HEK293 (cell line): ENCODE results near the gene RPS18.
"Not testable (repeated sequence)": the region's sequence is repeated elsewhere in the genome, so short reads cannot be mapped to it uniquely, and the experiment has no call there.

Source experiments
- CTCF ChIA-PET: fragments of 350-600 bp; formaldehyde crosslinking; extraction: SDS; loops from one replicate; lab custom pipeline; 2021; ENCODE audit warnings: antibody characterized with exemption; lab: Yijun Ruan, JAX
- POLR2A ChIA-PET: fragments of 300-600 bp; formaldehyde crosslinking; extraction: SDS; loops from one replicate; lab custom pipeline; 2020; ENCODE audit warnings: antibody characterized with exemption, inconsistent platforms; lab: Yijun Ruan, JAX
- H3K27ac ChIP-seq: fragments of 200-500 bp; sonication (Bioruptor generic); 2 replicates; pipeline ENCODE4 v1.5.1; 2014; ENCODE audit warnings: low read depth, low read length, control low read depth, inconsistent platforms; ENCODE audit errors: extremely low read depth
- H3K36me3 ChIP-seq, 2 experiments: fragments of 200-500 bp in 1 of 2; sonication (Bioruptor generic) in 1 of 2; 1 replicate in 1 of 2; 2 replicates in 1 of 2; pipeline ENCODE4 v1.5.1; 2014 to 2017; ENCODE audit warnings: inconsistent platforms in 2 of 2, low read length in 2 of 2; ENCODE audit not compliant: control insufficient read depth in 2 of 2, insufficient read depth in 1 of 2
- H3K4me1 ChIP-seq: fragments of 200-500 bp; sonication (Bioruptor generic); 2 replicates; pipeline ENCODE4 v1.5.1; 2014; ENCODE audit warnings: mild to moderate bottlenecking, low read length, inconsistent platforms; ENCODE audit not compliant: control insufficient read depth, insufficient read depth
- H3K4me3 ChIP-seq: 2 replicates; pipeline ENCODE4 v1.5.1; 2011; ENCODE audit warnings: low read depth, mild to moderate bottlenecking, control low read depth, low read length, moderate library complexity
- H3K9me3 ChIP-seq: fragments of 200-500 bp; sonication (Bioruptor generic); 2 replicates; pipeline ENCODE4 v1.5.1; 2014; ENCODE audit warnings: low read depth, low read length, inconsistent platforms; ENCODE audit not compliant: control insufficient read depth, insufficient read depth
- EGR2 ChIP-seq: fragments of 450-650 bp; formaldehyde crosslinking; IDR thresholded peaks from 2 replicates; pipeline ENCODE4 v1.5.1; 2016; ENCODE audit warnings: low read depth, missing biosample characterization, missing genetic modification characterization
- KLF1 ChIP-seq: fragments of 450-650 bp; formaldehyde crosslinking; IDR thresholded peaks from 2 replicates; pipeline ENCODE4 v1.5.1; 2016; ENCODE audit warnings: missing biosample characterization, missing genetic modification characterization
- OSR2 ChIP-seq: fragments of 450-650 bp; formaldehyde crosslinking; IDR thresholded peaks from 2 replicates; pipeline ENCODE4 v1.5.1; 2016; ENCODE audit warnings: missing biosample characterization, missing genetic modification characterization
- YY1 ChIP-seq: fragments of 450-650 bp; formaldehyde crosslinking; IDR thresholded peaks from 2 replicates; pipeline ENCODE4 v1.5.1; 2018; ENCODE audit warnings: missing biosample characterization, missing genetic modification characterization
- ZBTB8A ChIP-seq: fragments of 450-650 bp; formaldehyde crosslinking; IDR thresholded peaks from 2 replicates; pipeline ENCODE4 v1.5.1; 2016; ENCODE audit warnings: missing biosample characterization, missing genetic modification characterization
- ZFHX2 ChIP-seq: fragments of 450-650 bp; formaldehyde crosslinking; conservative IDR thresholded peaks from 2 replicates; pipeline ENCODE4 v1.5.1; 2016; ENCODE audit warnings: missing biosample characterization, missing genetic modification characterization
- ZNF146 ChIP-seq: fragments of 450-650 bp; formaldehyde crosslinking; IDR thresholded peaks from 2 replicates; pipeline ENCODE4 v1.5.1; 2016; ENCODE audit warnings: missing biosample characterization, missing genetic modification characterization
- ZNF16 ChIP-seq: fragments of 450-650 bp; formaldehyde crosslinking; IDR thresholded peaks from 2 replicates; pipeline ENCODE4 v1.5.1; 2016; ENCODE audit warnings: low read depth, missing biosample characterization, missing genetic modification characterization
- ZNF19 ChIP-seq: fragments of 450-650 bp; formaldehyde crosslinking; IDR thresholded peaks from 2 replicates; pipeline ENCODE4; 2016; ENCODE audit warnings: missing biosample characterization, missing genetic modification characterization, low read depth
- ZNF2 ChIP-seq: fragments of 450-650 bp; formaldehyde crosslinking; IDR thresholded peaks from 2 replicates; pipeline ENCODE4 v1.5.1; 2016; ENCODE audit warnings: missing biosample characterization, missing genetic modification characterization
- ZNF221 ChIP-seq: fragments of 450-650 bp; formaldehyde crosslinking; IDR thresholded peaks from 2 replicates; pipeline ENCODE4 v1.5.1; 2017; ENCODE audit warnings: missing biosample characterization, missing genetic modification characterization, borderline replicate concordance
- ZNF274 ChIP-seq, 2 experiments: fragments of 200-500 bp in 1 of 2; fragments of 450-650 bp in 1 of 2; sonication (Bioruptor generic) in 1 of 2; formaldehyde crosslinking in 1 of 2; IDR thresholded peaks; 2 replicates each; pipeline versions ENCODE4 v1.5.1 to v1.6.1; 2014 to 2016; ENCODE audit warnings: borderline replicate concordance in 1 of 2, inconsistent platforms in 1 of 2, low read length in 1 of 2, missing biosample characterization in 1 of 2, missing genetic modification characterization in 1 of 2
- ZNF292 ChIP-seq: fragments of 450-650 bp; formaldehyde crosslinking; IDR thresholded peaks from 2 replicates; pipeline ENCODE4 v1.5.1; 2016; ENCODE audit warnings: low read depth, missing biosample characterization, missing genetic modification characterization, borderline replicate concordance
- ZNF501 ChIP-seq: fragments of 450-650 bp; formaldehyde crosslinking; IDR thresholded peaks from 2 replicates; pipeline ENCODE4 v1.5.1; 2016; ENCODE audit warnings: missing biosample characterization, missing genetic modification characterization
- ZNF544 ChIP-seq: fragments of 450-650 bp; formaldehyde crosslinking; IDR thresholded peaks from 2 replicates; pipeline ENCODE4 v1.5.0; 2017; ENCODE audit warnings: missing biosample characterization, missing genetic modification characterization
- ZNF768 ChIP-seq: fragments of 450-650 bp; formaldehyde crosslinking; IDR thresholded peaks from 2 replicates; pipeline ENCODE4 v1.5.1; 2018; ENCODE audit warnings: missing biosample characterization, mild to moderate bottlenecking, missing genetic modification characterization
- ZNF837 ChIP-seq: fragments of 450-650 bp; formaldehyde crosslinking; IDR thresholded peaks from 2 replicates; pipeline ENCODE4 v1.5.1; 2016; ENCODE audit warnings: missing biosample characterization, missing genetic modification characterization
- ZXDB ChIP-seq: fragments of 450-650 bp; formaldehyde crosslinking; IDR thresholded peaks from 2 replicates; pipeline ENCODE4 v1.5.1; 2016; ENCODE audit warnings: missing biosample characterization, missing genetic modification characterization
- TF ChIP-seq, protein P1 (sequence below): fragments of 450-650 bp; formaldehyde crosslinking; IDR thresholded peaks from 2 replicates; pipeline ENCODE4 v1.5.1; 2016; ENCODE audit warnings: missing biosample characterization, missing genetic modification characterization
- TF ChIP-seq, protein P2 (sequence below): fragments of 450-650 bp; IDR thresholded peaks from 2 replicates; pipeline ENCODE4 v1.5.1; 2018; ENCODE audit warnings: missing biosample characterization, missing genetic modification characterization
- TF ChIP-seq, protein P3 (sequence below): IDR thresholded peaks from 2 replicates; pipeline ENCODE4 v1.6.1; 2011; ENCODE audit warnings: mild to moderate bottlenecking, low read depth, low read length, borderline replicate concordance

Gene RPS18

DNA sequence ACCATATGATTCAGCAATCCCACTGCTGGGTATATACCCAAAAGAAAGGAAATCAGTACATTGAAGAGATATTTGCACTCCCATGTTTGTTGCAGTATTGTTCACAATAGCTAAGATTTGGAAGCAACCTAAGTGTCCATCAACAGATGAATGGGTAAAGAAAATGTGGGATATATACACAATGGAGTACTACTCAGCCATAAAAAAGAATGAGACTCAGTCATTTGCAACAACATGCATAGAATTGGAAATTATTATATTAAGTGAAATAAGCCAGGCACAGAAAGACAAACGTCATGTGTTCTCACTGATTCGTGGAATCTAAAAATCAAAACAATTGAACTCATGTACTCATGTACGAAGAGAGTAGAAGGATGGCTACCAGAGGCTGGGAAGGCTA, 9.4 kb upstream of the RPS18 start:
- not testable (repeated sequence) for H3K9me3 ChIP-seq, H3K4me1 ChIP-seq, H3K27ac ChIP-seq, H3K4me3 ChIP-seq
- ChIA-PET POLR2A (interaction anchor here (0.7 to 3.6 kb wide), 3 partner anchors 9 to 30 kb away, joined by 3 to 18 read pairs (median 12); partner anchors contain the start of genes RPS18 and VPS52), CTCF (interaction anchor here (0.6 to 2.3 kb wide), 3 partner anchors 13 to 29 kb away, joined by 3 to 10 read pairs (median 9); partner anchors contain the start of gene B3GALT4)
- TF ChIP-seq ZNF146 (tag by site-specific recombination): peak; percentile 94
- H3K36me3 ChIP-seq: peaks cover 41 to 82% of the 10 kb centered on the region in 2 experiments; a peak in 2 of 3 replicates

DNA sequence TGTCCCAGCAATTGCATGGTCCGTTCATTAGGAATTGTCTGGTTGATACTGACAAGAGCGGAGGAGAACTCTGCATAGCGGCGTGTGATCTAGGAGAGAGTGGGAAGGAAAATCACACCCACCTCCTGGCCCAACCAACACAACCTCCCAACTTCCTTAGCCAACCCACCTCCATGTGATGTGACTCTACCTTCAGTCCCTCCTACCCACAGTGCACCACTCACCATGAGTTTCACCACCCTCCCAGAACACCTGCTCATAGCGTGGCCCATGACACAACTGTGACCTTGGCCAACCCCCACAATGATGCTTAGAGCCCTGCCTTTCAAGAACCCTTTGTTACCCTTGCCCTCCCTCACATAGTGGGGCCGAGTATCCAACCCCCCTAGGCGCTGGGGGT, 7.9 kb upstream of the RPS18 start:
- CTCF ChIA-PET: interaction anchor here (2.3 kb wide), 1 partner anchor 15 kb away, joined by 10 read pairs; no protein-coding TSS in a partner anchor

DNA sequence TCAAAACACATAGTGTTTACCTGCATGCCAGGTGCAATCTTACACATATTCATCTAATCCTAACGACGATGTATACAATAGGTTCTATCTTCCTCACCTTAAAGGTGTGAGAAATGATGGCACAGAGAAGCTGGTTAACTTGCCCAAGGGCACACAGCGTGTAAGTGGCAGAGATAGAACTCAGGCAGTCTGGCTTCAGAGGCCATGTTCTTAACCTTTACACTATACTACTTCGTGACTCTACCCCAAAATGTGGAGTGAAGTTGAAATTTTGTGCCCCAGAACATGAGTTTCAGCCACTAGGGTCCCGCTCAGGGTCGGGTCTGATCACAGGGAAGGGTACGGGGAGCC, 783 bp upstream of the RPS18 start:
- CTCF ChIA-PET: interaction anchor here (0.5 to 2.8 kb wide), 12 partner anchors 10 to 286 kb away, joined by 3 to 14 read pairs (median 4); partner anchors contain the start of genes PFDN6 and WDR46
- H3K4me1 ChIP-seq: peaks cover 22% of the 10 kb centered on the region
- no peaks in the 10 kb centered on the region for H3K9me3 ChIP-seq
- H3K36me3 ChIP-seq: peaks cover 31 to 79% of the 10 kb centered on the region in 2 experiments
- TF ChIP-seq ZNF19 (tag by site-specific recombination) (no peak), ZNF544 (no peak), ZNF292 (tag by site-specific recombination) (no peak), ZBTB8A (tag by site-specific recombination) (no peak), ZFHX2 (no peak), OSR2 (tag by site-specific recombination) (no peak), KLF1 (tag by site-specific recombination) (no peak), ZNF221 (tag by site-specific recombination) (no peak), ZNF768 (tag by site-specific recombination) (peak; percentile 93), ZNF2 (tag by site-specific recombination) (no peak), ZNF274 (IDR thresholded peaks at IDR 0.05; ENCODE audit: low read length) (no peak), ZNF274 (tag by site-specific recombination; IDR thresholded peaks at IDR 0.05; ENCODE audit: borderline replicate concordance) (no peak), YY1 (tag by site-specific recombination) (no peak), ZNF837 (tag by site-specific recombination) (no peak)
- TF ChIP-seq, protein P1, sequence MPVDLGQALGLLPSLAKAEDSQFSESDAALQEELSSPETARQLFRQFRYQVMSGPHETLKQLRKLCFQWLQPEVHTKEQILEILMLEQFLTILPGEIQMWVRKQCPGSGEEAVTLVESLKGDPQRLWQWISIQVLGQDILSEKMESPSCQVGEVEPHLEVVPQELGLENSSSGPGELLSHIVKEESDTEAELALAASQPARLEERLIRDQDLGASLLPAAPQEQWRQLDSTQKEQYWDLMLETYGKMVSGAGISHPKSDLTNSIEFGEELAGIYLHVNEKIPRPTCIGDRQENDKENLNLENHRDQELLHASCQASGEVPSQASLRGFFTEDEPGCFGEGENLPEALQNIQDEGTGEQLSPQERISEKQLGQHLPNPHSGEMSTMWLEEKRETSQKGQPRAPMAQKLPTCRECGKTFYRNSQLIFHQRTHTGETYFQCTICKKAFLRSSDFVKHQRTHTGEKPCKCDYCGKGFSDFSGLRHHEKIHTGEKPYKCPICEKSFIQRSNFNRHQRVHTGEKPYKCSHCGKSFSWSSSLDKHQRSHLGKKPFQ (tag by site-specific recombination): 0 out of 2 replicates have a peak, but pooled peaks have one; percentile 20
- TF ChIP-seq, protein P2, sequence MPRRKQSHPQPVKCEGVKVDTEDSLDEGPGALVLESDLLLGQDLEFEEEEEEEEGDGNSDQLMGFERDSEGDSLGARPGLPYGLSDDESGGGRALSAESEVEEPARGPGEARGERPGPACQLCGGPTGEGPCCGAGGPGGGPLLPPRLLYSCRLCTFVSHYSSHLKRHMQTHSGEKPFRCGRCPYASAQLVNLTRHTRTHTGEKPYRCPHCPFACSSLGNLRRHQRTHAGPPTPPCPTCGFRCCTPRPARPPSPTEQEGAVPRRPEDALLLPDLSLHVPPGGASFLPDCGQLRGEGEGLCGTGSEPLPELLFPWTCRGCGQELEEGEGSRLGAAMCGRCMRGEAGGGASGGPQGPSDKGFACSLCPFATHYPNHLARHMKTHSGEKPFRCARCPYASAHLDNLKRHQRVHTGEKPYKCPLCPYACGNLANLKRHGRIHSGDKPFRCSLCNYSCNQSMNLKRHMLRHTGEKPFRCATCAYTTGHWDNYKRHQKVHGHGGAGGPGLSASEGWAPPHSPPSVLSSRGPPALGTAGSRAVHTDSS (tag by site-specific recombination): no peak
- POLR2A ChIA-PET: interaction anchor here (1.1 to 3.1 kb wide), 21 partner anchors 8 to 300 kb away, joined by 5 to 65 read pairs (median 11); partner anchors contain the start of genes CUTA, HSD17B8, PFDN6 and PHF1
- H3K27ac ChIP-seq: peak overlapping the region; percentile 99
- H3K4me3 ChIP-seq: peak overlapping the region; percentile 76

More for the DNA sequence above, 7.9 kb upstream of the RPS18 start:
- H3K27ac ChIP-seq: no peak overlapping the region
- H3K4me1 ChIP-seq: no peaks in the 10 kb centered on the region
- no peak overlapping the region for H3K4me3 ChIP-seq
- TF ChIP-seq EGR2 (tag by site-specific recombination) (peak; percentile 92), ZNF501 (tag by site-specific recombination) (no peak), ZXDB (tag by site-specific recombination) (no peak), ZFHX2 (peak; percentile 77), ZNF16 (no peak)
- TF ChIP-seq, protein P3, sequence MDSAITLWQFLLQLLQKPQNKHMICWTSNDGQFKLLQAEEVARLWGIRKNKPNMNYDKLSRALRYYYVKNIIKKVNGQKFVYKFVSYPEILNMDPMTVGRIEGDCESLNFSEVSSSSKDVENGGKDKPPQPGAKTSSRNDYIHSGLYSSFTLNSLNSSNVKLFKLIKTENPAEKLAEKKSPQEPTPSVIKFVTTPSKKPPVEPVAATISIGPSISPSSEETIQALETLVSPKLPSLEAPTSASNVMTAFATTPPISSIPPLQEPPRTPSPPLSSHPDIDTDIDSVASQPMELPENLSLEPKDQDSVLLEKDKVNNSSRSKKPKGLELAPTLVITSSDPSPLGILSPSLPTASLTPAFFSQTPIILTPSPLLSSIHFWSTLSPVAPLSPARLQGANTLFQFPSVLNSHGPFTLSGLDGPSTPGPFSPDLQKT: no peak
- peaks cover 33 to 88% of the 10 kb centered on the region in 2 experiments for H3K36me3 ChIP-seq
- H3K9me3 ChIP-seq: no peaks in the 10 kb centered on the region
- POLR2A ChIA-PET: interaction anchor here (0.6 to 3.6 kb wide), 3 partner anchors 8 to 292 kb away, joined by 3 to 18 read pairs (median 12); partner anchors contain the start of genes RPS18 and VPS52
